ENCODE results near the gene TMEM18. TPM values are rescaled to one million over a fixed set of nuclear protein-coding genes. Genes with fewer than 3 reads are reported as not detected.

TMEM18 gene
- total and polyA plus RNA-seq, 2 of the 4 experiments (the other 2 are of a cell fraction): 15.2 to 30.2 TPM

- BruUV-seq (replicated peaks): no TSS peak
- Histone ChIP-seq H2AFZ (replicated peaks; ENCODE audit: low read length, poor library complexity) (no peak overlapping the region), H3K36me3 (ENCODE audit: control insufficient read depth, insufficient read depth, low read length) (no peaks in the 10 kb centered on the region), H2BK5ac (ENCODE audit: low read depth, low read length, poor library complexity, severe bottlenecking) (no peak overlapping the region), H4K5ac (ENCODE audit: low read depth, low read length) (no peak overlapping the region), H3K23ac (ENCODE audit: low read depth, low read length) (no peak overlapping the region), H2BK20ac (ENCODE audit: low read depth, low read length) (no peak overlapping the region), H2BK120ac (ENCODE audit: low read depth, low read length) (no peak overlapping the region), H3K9me1 (ENCODE audit: insufficient read depth, low read length) (no peaks in the 10 kb centered on the region), H3K4ac (ENCODE audit: low read depth, low read length) (no peak overlapping the region), H3K79me1 (ENCODE audit: low read depth in 1 of 2, low read length in 2 of 2) (no peaks in the 10 kb centered on the region), H4K20me1 (ENCODE audit: insufficient read depth, low read length) (no peaks in the 10 kb centered on the region), H2AK9ac (replicated peaks; ENCODE audit: low read depth, low read length, poor library complexity) (no peak overlapping the region), H4K91ac (ENCODE audit: insufficient read depth, low read depth, low read length) (no peak overlapping the region), H2AK5ac (ENCODE audit: low read depth, low read length) (no peak overlapping the region), H3K4me2 (ENCODE audit: low read depth, low read length) (no peak overlapping the region), H3K27me3 (ENCODE audit: control insufficient read depth, insufficient read depth, low read length) (no peaks in the 10 kb centered on the region), H2BK15ac (ENCODE audit: low read depth, low read length) (no peak overlapping the region), H3K9me3 (ENCODE audit: control insufficient read depth, insufficient read depth, low read length) (no peaks in the 10 kb centered on the region), H4K8ac (ENCODE audit: low read depth in 2 of 2, low read length in 2 of 2) (no peak overlapping the region), H3K56ac (ENCODE audit: extremely low read depth, insufficient read depth, low read length) (no peak overlapping the region), H3K27ac (ENCODE audit: insufficient read depth, low read length) (no peak overlapping the region), H3K4me1 (ENCODE audit: control insufficient read depth, insufficient read depth, low read length) (no peaks in the 10 kb centered on the region), H3K4me3 (ENCODE audit: insufficient read depth, low read depth, low read length) (no peak overlapping the region), H3K18ac (ENCODE audit: low read depth, low read length) (no peak overlapping the region), H3K14ac (replicated peaks; ENCODE audit: low read depth, low read length) (no peak overlapping the region), H3K9ac (ENCODE audit: low read depth, low read length) (no peak overlapping the region)
- no CpG with 5 or more reads among the region's 5 CpGs for WGBS, 2 experiments (ENCODE audit: extremely low coverage in 2 of 2, insufficient read length in 1 of 2)
- in situ Hi-C loops (cut with MboI; ENCODE audit: low sequenced_read_pairs): loop anchor here (10.0 kb wide), 1 partner anchor 827 kb away; no protein-coding TSS in a partner anchor
- CTCF ChIA-PET: no interaction called here
- no peak for TF ChIP-seq POLR2A (IDR thresholded peaks at IDR 0.05; ENCODE audit: low read depth, low read length)
- TF ChIP-seq CHD1 (IDR thresholded peaks at IDR 0.05; ENCODE audit: low read depth, low read length): no peak
- dilution Hi-C loops (cut with HindIII; ENCODE audit: low sequenced_read_pairs, unreplicated experiment): no loop called here
- intact Hi-C loops (cut with micrococcal nuclease): loop anchor here (1.0 to 10.0 kb wide), 2 partner anchors 237 to 829 kb away; partner anchors contain the start of gene SNTG2
- POLR2A ChIA-PET (ENCODE audit: unreplicated experiment): no interaction called here
- ATAC-seq (ENCODE audit: low read depth): no peak
- DNase-seq: no peak
These were observed 40.5 kb upstream of the TMEM18 start for GRCh38 chr2:717661-718060.

Data from IMR-90 (cell line).